Measurements from ENCODE around the gene KCNJ10. TPM values are rescaled to one million over a fixed set of nuclear protein-coding genes. Genes with fewer than 3 reads are reported as not detected.

The KCNJ10 gene
- total RNA-seq, 1 donor from 2014 or later, result 0.27 TPM

DNA sequence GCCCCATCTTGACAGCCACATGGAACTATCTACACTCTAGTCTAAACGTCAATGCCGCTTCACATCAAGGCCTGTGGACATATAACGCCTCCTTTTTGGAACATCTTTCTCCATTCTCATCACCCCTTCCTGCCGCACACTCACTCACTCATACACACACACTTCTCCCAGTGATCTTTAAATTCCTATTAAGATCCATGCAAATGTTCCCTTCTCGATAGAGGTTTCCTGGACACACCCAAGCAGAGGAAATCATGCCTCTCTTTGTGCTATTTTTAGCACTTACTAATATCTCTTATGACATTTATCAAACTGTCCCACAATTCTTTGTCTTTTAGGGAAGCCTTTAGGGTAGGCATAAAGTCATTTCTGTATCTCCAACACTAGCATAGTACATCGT is 87.7 kb downstream of the KCNJ10 start:
- Mint-ChIP-seq H3K9me3 (ENCODE audit: unreplicated experiment) (no peaks in the 10 kb centered on the region), H3K36me3 (ENCODE audit: low read depth, unreplicated experiment) (no peaks in the 10 kb centered on the region), H3K4me1 (ENCODE audit: low read depth, unreplicated experiment) (no peaks in the 10 kb centered on the region), H3K27me3 (ENCODE audit: low read depth, unreplicated experiment) (peaks cover 46% of the 10 kb centered on the region), H3K4me3 (ENCODE audit: unreplicated experiment) (no peak overlapping the region), H3K27ac (ENCODE audit: unreplicated experiment) (no peak overlapping the region)
- Histone ChIP-seq H3K36me3 (ENCODE audit: insufficient read depth, low read length) (no peaks in the 10 kb centered on the region), H3K4me1 (ENCODE audit: insufficient read depth, low read length) (no peaks in the 10 kb centered on the region), H4K20me1 (ENCODE audit: insufficient read depth, low read length) (no peaks in the 10 kb centered on the region), H3K4me3 (ENCODE audit: insufficient read depth, low read depth, low read length) (no peak overlapping the region), H3K27ac (ENCODE audit: low read depth, low read length) (no peak overlapping the region), H3K27me3 (ENCODE audit: insufficient read depth, low read length) (peaks cover 21% of the 10 kb centered on the region), H3K79me2 (ENCODE audit: insufficient read depth, low read length) (no peaks in the 10 kb centered on the region), H2AFZ (ENCODE audit: low read depth, low read length) (no peak overlapping the region), H3K4me2 (ENCODE audit: low read length) (no peak overlapping the region), H3K9ac (ENCODE audit: low read length) (no peak overlapping the region), H3K9me3 (ENCODE audit: insufficient read depth, low read depth, low read length) (no peaks in the 10 kb centered on the region)
- no peak for DNase-seq (ENCODE audit: low read depth)
- FAIRE-seq, result no peak
- no peak for TF ChIP-seq EZH2 (IDR thresholded peaks at IDR 0.05; ENCODE audit: insufficient read depth, low read length)

GRCh38 chr1:159981351-159982055 is 88.5 kb downstream of the KCNJ10 start:
- no peak overlapping the region for H3K4me2 ChIP-seq (ENCODE audit: low read length)
- Mint-ChIP-seq H3K27ac (ENCODE audit: unreplicated experiment) (no peak overlapping the region), H3K9me3 (ENCODE audit: unreplicated experiment) (no peaks in the 10 kb centered on the region), H3K4me1 (ENCODE audit: low read depth, unreplicated experiment) (no peaks in the 10 kb centered on the region), H3K4me3 (ENCODE audit: unreplicated experiment) (no peak overlapping the region), H3K27me3 (ENCODE audit: low read depth, unreplicated experiment) (peaks cover 53% of the 10 kb centered on the region), H3K36me3 (ENCODE audit: low read depth, unreplicated experiment) (no peaks in the 10 kb centered on the region)
- no peak overlapping the region for H2AFZ ChIP-seq (ENCODE audit: low read depth, low read length)
- TF ChIP-seq EZH2 (IDR thresholded peaks at IDR 0.05; ENCODE audit: insufficient read depth, low read length) (no peak), CTCF (IDR thresholded peaks at IDR 0.05; ENCODE audit: insufficient read depth, low read depth, low read length) (no peak)
- no peak overlapping the region for H3K9ac ChIP-seq (ENCODE audit: low read length)
- FAIRE-seq (no peak), DNase-seq (ENCODE audit: low read depth) (no peak)
- H3K79me2 ChIP-seq (ENCODE audit: insufficient read depth, low read length), result no peaks in the 10 kb centered on the region
- H3K4me1 ChIP-seq (ENCODE audit: insufficient read depth, low read length), result no peaks in the 10 kb centered on the region
- H3K36me3 ChIP-seq (ENCODE audit: insufficient read depth, low read length), result no peaks in the 10 kb centered on the region
- peaks cover 23% of the 10 kb centered on the region for H3K27me3 ChIP-seq (ENCODE audit: insufficient read depth, low read length)
- H3K9me3 ChIP-seq (ENCODE audit: insufficient read depth, low read depth, low read length), result no peaks in the 10 kb centered on the region
- no peaks in the 10 kb centered on the region for H4K20me1 ChIP-seq (ENCODE audit: insufficient read depth, low read length)
- H3K4me3 ChIP-seq (ENCODE audit: insufficient read depth, low read depth, low read length), result no peak overlapping the region
- H3K27ac ChIP-seq (ENCODE audit: low read depth, low read length), result no peak overlapping the region

- Mint-ChIP-seq H3K36me3 (ENCODE audit: low read depth, unreplicated experiment) (no peaks in the 10 kb centered on the region), H3K27me3 (ENCODE audit: low read depth, unreplicated experiment) (peaks cover 54% of the 10 kb centered on the region), H3K4me1 (ENCODE audit: low read depth, unreplicated experiment) (no peaks in the 10 kb centered on the region), H3K27ac (ENCODE audit: unreplicated experiment) (no peak overlapping the region), H3K4me3 (ENCODE audit: unreplicated experiment) (no peak overlapping the region), H3K9me3 (ENCODE audit: unreplicated experiment) (no peaks in the 10 kb centered on the region)
- Histone ChIP-seq H3K4me1 (ENCODE audit: insufficient read depth, low read length) (no peaks in the 10 kb centered on the region), H3K4me2 (ENCODE audit: low read length) (no peak overlapping the region), H3K27me3 (ENCODE audit: insufficient read depth, low read length) (peaks cover 23% of the 10 kb centered on the region), H3K79me2 (ENCODE audit: insufficient read depth, low read length) (no peaks in the 10 kb centered on the region), H3K9me3 (ENCODE audit: insufficient read depth, low read depth, low read length) (no peaks in the 10 kb centered on the region), H3K9ac (ENCODE audit: low read length) (no peak overlapping the region), H3K36me3 (ENCODE audit: insufficient read depth, low read length) (no peaks in the 10 kb centered on the region), H3K27ac (ENCODE audit: low read depth, low read length) (no peak overlapping the region), H4K20me1 (ENCODE audit: insufficient read depth, low read length) (no peaks in the 10 kb centered on the region), H2AFZ (ENCODE audit: low read depth, low read length) (no peak overlapping the region), H3K4me3 (ENCODE audit: insufficient read depth, low read depth, low read length) (no peak overlapping the region)
- FAIRE-seq (no peak), DNase-seq (ENCODE audit: low read depth) (no peak)
- no peak for TF ChIP-seq CTCF (IDR thresholded peaks at IDR 0.05; ENCODE audit: insufficient read depth, low read depth, low read length)
- TF ChIP-seq EZH2 (IDR thresholded peaks at IDR 0.05; ENCODE audit: insufficient read depth, low read length), result no peak
These were observed 89.2 kb downstream of the KCNJ10 start for GRCh38 chr1:159980786-159981185.

Measured in astrocyte (in vitro differentiated cells and primary cell).